Natural killer cell (primary cell): ENCODE results near the gene MSANTD2. TPM values are rescaled to one million over a fixed set of nuclear protein-coding genes. Genes with fewer than 3 reads are reported as not detected.

ENCODE experiments used
- ATAC-seq, 3 donors: fragments of 150-1000 bp in 2 of 3; fragments of 200-7000 bp in 1 of 3; cut with Tn5 transposase; 1 replicate in 1 of 3; 2 replicates in 2 of 3; pipeline ENCODE4 v1.10.0; 2021; ENCODE audit warnings: mild to moderate bottlenecking in 2 of 3, moderate library complexity in 2 of 3
- DNase-seq, 2 donors: peaks; one replicate each; pipeline versions ENCODE4 v3.0.0 to v3.0.0-alpha.2; 2013 to 2021; ENCODE audit warnings: mixed read lengths in 1 of 2
- H3K27ac ChIP-seq: one replicate; pipeline ENCODE4 v1.5.1; 2013; ENCODE audit warnings: mild to moderate bottlenecking, low read length
- H3K27me3 ChIP-seq: one replicate; pipeline ENCODE4 v1.6.1; 2013; ENCODE audit warnings: low read length; ENCODE audit not compliant: control insufficient read depth, insufficient read depth
- H3K36me3 ChIP-seq: one replicate; pipeline ENCODE4 v1.6.1; 2013; ENCODE audit warnings: low read length; ENCODE audit not compliant: control insufficient read depth, insufficient read depth
- H3K4me1 ChIP-seq: one replicate; pipeline ENCODE4 v1.6.1; 2013; ENCODE audit warnings: low read length; ENCODE audit not compliant: control insufficient read depth, insufficient read depth
- H3K4me3 ChIP-seq: one replicate; pipeline ENCODE4 v1.5.1; 2013; ENCODE audit warnings: low read length
- H3K9me3 ChIP-seq: one replicate; pipeline ENCODE4 v1.6.1; 2013; ENCODE audit warnings: low read length; ENCODE audit not compliant: control insufficient read depth, insufficient read depth
- H3K27ac Mint-ChIP-seq, 2 donors: one replicate each; pipeline ENCODE4 v1.8.0; 2022; ENCODE audit warnings: mild to moderate bottlenecking in 2 of 2, mixed read lengths in 2 of 2, moderate library complexity in 1 of 2
- H3K27me3 Mint-ChIP-seq, 2 donors: one replicate each; pipeline ENCODE4 v1.8.0; 2022; ENCODE audit warnings: low read depth in 2 of 2, mixed read lengths in 2 of 2
- H3K36me3 Mint-ChIP-seq: one replicate; pipeline ENCODE4 v1.8.0; 2022; ENCODE audit warnings: mixed read lengths
- H3K4me1 Mint-ChIP-seq, 2 donors: one replicate each; pipeline ENCODE4 v1.8.0; 2022; ENCODE audit warnings: mixed read lengths in 2 of 2
- H3K4me3 Mint-ChIP-seq: one replicate; pipeline ENCODE4 v1.8.0; 2022; ENCODE audit warnings: mild to moderate bottlenecking, moderate library complexity, mixed read lengths
- H3K9me3 Mint-ChIP-seq, 2 donors: one replicate each; pipeline ENCODE4 v1.8.0; 2022; ENCODE audit warnings: mixed read lengths in 2 of 2
- CTCF ChIP-seq: fragments of 200-600 bp; IDR thresholded peaks from one replicate; pipeline ENCODE4 v1.8.0; 2022; ENCODE audit warnings: antibody characterized with exemption
- WGBS: methylation state at CpG from one replicate; pipeline ENCODE4 v1.1.7; 2013; ENCODE audit warnings: missing lambda C conversion rate; ENCODE audit not compliant: insufficient coverage; 5-methylcytosine and 5-hydroxymethylcytosine counted together
- intact Hi-C: fragments of 100-400 bp; cut with micrococcal nuclease; formaldehyde crosslinking; loops from one replicate; pipeline ENCODE4 v1.14.2; 2022
- total RNA-seq, 4 donors: library from RNA; stranded (reverse); fragments of 120-200 nt in 1 of 4; gene quantifications; one replicate each; pipeline versions ENCODE4 v1.2.3 to v1.2.4, GENCODE V29; 2013 to 2022

MSANTD2 gene
- total RNA-seq, 3 donors from 2014 or later (not counting 1 experiment from before 2014, with no cell fraction given), result 10.1 to 14.1 (median 13.3) TPM

DNA sequence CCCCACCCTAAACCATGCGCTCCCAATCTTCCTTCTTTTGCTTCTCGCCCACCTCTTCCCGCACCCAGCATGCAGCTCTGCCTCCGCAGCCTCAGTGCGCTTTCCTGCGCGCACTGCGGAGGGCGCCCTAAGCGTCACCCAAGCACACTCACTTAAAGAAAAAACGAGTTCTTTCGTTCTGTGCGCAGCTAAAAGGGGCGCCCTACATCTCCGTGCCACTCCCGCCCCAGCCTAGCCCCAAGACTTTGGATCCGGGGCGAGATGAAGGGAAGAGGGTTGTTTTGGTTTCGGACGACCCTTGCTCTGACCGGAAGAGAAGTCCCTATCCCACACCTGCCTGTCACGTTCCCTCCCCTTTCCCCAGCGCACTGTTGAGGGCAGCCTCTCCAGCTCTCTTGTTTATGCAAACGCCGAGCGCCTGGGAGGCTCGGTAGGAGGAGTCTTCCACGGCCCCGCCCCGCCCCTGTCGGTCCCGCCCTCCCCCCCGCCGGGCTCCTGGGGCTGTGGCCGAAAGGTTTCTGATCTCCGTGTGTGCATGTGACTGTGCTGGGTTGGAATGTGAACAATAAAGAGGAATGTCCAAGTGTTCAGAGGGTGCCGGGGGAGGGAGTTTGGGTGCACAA lies 53.5 kb downstream of the MSANTD2 start:
- Histone ChIP-seq H3K36me3 (no peaks in the 10 kb centered on the region), H3K4me1 (peaks cover 30% of the 10 kb centered on the region), H3K27me3 (peaks cover 4% of the 10 kb centered on the region), H3K9me3 (no peaks in the 10 kb centered on the region), H3K4me3 (peak overlapping the region; percentile 87), H3K27ac (peak overlapping the region; percentile 57)
- WGBS, result 2% methylated on average over 34 of the region's 37 CpGs
- intact Hi-C loops, result no loop called here
- Mint-ChIP-seq H3K36me3 (no peaks in the 10 kb centered on the region), H3K27ac (peak overlapping the region; percentile 36 to 91), H3K27me3 (peaks cover 23 to 31% of the 10 kb centered on the region in 2 donors), H3K9me3 (no peaks in the 10 kb centered on the region), H3K4me3 (peak overlapping the region; percentile 92), H3K4me1 (peaks cover 0 to 7% of the 10 kb centered on the region in 2 donors)
- ATAC-seq, result peak; percentile 90 to 91 (median 91)
- TF ChIP-seq CTCF, result peak; percentile 45
- DNase-seq, result peak; percentile 63 to 89

- peak overlapping the region; percentile 92 for H3K4me3 Mint-ChIP-seq
- Histone ChIP-seq H3K4me3 (peak overlapping the region; percentile 87), H3K9me3 (no peaks in the 10 kb centered on the region), H3K27ac (peak overlapping the region; percentile 57), H3K36me3 (no peaks in the 10 kb centered on the region), H3K27me3 (peaks cover 5% of the 10 kb centered on the region), H3K4me1 (peaks cover 25% of the 10 kb centered on the region)
- DNase-seq, result peak in 1 of 2 donors; percentile 57
- H3K36me3 Mint-ChIP-seq, result no peaks in the 10 kb centered on the region
- H3K27ac Mint-ChIP-seq, result peak overlapping the region; percentile 36 to 91
- WGBS, result 8% methylated on average over 41 of the region's 41 CpGs
- intact Hi-C loops, result no loop called here
- no peak for TF ChIP-seq CTCF
- H3K4me1 Mint-ChIP-seq, result peaks cover 0 to 8% of the 10 kb centered on the region in 2 donors
- H3K27me3 Mint-ChIP-seq, result peaks cover 30 to 35% of the 10 kb centered on the region in 2 donors
- no peaks in the 10 kb centered on the region for H3K9me3 Mint-ChIP-seq
- ATAC-seq, result peak; percentile 6 to 33 (median 24)
Measured at GRCh38 chr11:124745835-124746620, 54.2 kb downstream of the MSANTD2 start.

DNA sequence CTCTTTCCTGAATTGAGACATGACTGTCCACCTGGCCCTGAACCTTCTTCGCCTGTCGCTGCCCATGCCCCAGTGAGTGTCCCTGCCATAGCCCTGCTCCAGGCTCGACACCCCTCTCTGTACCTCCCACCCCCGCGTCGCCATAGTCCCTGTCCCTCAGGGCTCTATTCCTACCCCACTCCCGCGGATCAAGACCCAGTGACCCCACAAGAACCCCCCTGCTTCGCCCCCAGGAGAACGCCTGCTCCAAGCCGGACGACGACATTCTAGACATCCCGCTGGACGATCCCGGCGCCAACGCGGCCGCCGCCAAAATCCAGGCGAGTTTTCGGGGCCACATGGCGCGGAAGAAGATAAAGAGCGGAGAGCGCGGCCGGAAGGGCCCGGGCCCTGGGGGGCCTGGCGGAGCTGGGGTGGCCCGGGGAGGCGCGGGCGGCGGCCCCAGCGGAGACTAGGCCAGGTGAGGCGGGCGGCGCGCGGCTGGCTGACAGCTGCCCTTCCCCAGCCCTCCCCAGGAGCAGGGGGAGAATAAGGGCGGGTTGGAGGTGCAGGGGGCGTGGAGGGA lies 54.9 kb downstream of the MSANTD2 start:
- no peak overlapping the region for H3K27ac Mint-ChIP-seq

More for the DNA sequence above, 54.9 kb downstream of the MSANTD2 start:
- no peaks in the 10 kb centered on the region for H3K9me3 ChIP-seq
- intact Hi-C loops, result no loop called here
- 88% methylated on average over 43 of the region's 44 CpGs for WGBS
- no peaks in the 10 kb centered on the region for H3K36me3 ChIP-seq
- Mint-ChIP-seq H3K27me3 (peaks cover 28 to 38% of the 10 kb centered on the region in 2 donors), H3K4me1 (peaks cover 0 to 15% of the 10 kb centered on the region in 2 donors), H3K4me3 (peak overlapping the region; percentile 66), H3K9me3 (no peaks in the 10 kb centered on the region), H3K36me3 (no peaks in the 10 kb centered on the region)
- peaks cover 32% of the 10 kb centered on the region for H3K4me1 ChIP-seq
- H3K27ac ChIP-seq, result no peak overlapping the region
- peaks cover 10% of the 10 kb centered on the region for H3K27me3 ChIP-seq
- ATAC-seq (no peak), DNase-seq (no peak)
- no peak overlapping the region for H3K4me3 ChIP-seq
- no peak for TF ChIP-seq CTCF
